Large intestine (tissue), 3 donors: Measurements from ENCODE around the gene GMDS. TPM values are rescaled to one million over a fixed set of nuclear protein-coding genes. Genes with fewer than 3 reads are reported as not detected.

Source experiments
- DNase-seq, 2 donors: peaks; one replicate each; pipeline versions ENCODE4 v3.0.0 to v3.0.0-alpha.2; 2013
- H3K27ac ChIP-seq: one replicate; pipeline ENCODE4 v1.5.1; 2013; ENCODE audit warnings: low read length
- H3K27me3 ChIP-seq: 2 replicates; pipeline ENCODE4 v1.6.1; 2013; ENCODE audit warnings: low read length; ENCODE audit not compliant: control insufficient read depth, insufficient read depth
- H3K36me3 ChIP-seq: 2 replicates; pipeline ENCODE4 v1.6.1; 2013; ENCODE audit warnings: low read length; ENCODE audit not compliant: control insufficient read depth, insufficient read depth
- H3K4me1 ChIP-seq: one replicate; pipeline ENCODE4 v1.6.1; 2013; ENCODE audit warnings: low read length; ENCODE audit not compliant: control insufficient read depth, insufficient read depth
- H3K4me3 ChIP-seq: one replicate; pipeline ENCODE4 v1.5.1; 2013; ENCODE audit warnings: low read length
- H3K9me3 ChIP-seq: one replicate; pipeline ENCODE4 v1.6.1; 2013; ENCODE audit warnings: mild to moderate bottlenecking, low read depth, low read length, moderate library complexity; ENCODE audit not compliant: control insufficient read depth
- WGBS: methylation state at CpG from one replicate; pipeline ENCODE4 v1.1.5; 2013; ENCODE audit warnings: low lambda C conversion rate; ENCODE audit not compliant: insufficient coverage; 5-methylcytosine and 5-hydroxymethylcytosine counted together
- polyA plus RNA-seq: library from polyadenylated mRNA; unstranded; fragments of 120-200 nt; gene quantifications from one replicate; pipeline ENCODE4 v1.2.1, GENCODE V29; 2013

The GMDS gene
- polyA plus RNA-seq, 1 donor: 58.9 TPM

GRCh38 chr6:1895721-1896120 is 349.7 kb downstream of the GMDS start:
- WGBS: no CpG with 5 or more reads among the region's 3 CpGs
- Histone ChIP-seq H3K9me3 (no peaks in the 10 kb centered on the region), H3K27me3 (no peaks in the 10 kb centered on the region), H3K4me3 (no peak overlapping the region), H3K4me1 (no peaks in the 10 kb centered on the region), H3K36me3 (no peaks in the 10 kb centered on the region), H3K27ac (no peak overlapping the region)
- DNase-seq: no peak

- WGBS: 93% methylated on average over 2 of the region's 6 CpGs
- peak in 1 of 2 donors; percentile 58 for DNase-seq
- no peak overlapping the region for H3K27ac ChIP-seq
These were observed 350.5 kb downstream of the GMDS start for GRCh38 chr6:1894954-1895353.

GRCh38 chr6:1893470-1894130 is 351.8 kb downstream of the GMDS start:
- Histone ChIP-seq H3K27ac (no peak overlapping the region), H3K27me3 (no peaks in the 10 kb centered on the region), H3K36me3 (no peaks in the 10 kb centered on the region), H3K4me1 (no peaks in the 10 kb centered on the region), H3K9me3 (no peaks in the 10 kb centered on the region), H3K4me3 (no peak overlapping the region)
- no peak for DNase-seq
- 57% methylated on average over 3 of the region's 11 CpGs for WGBS

More at GRCh38 chr6:1894954-1895353, 350.5 kb downstream of the GMDS start:
- Histone ChIP-seq H3K27me3 (no peaks in the 10 kb centered on the region), H3K4me1 (no peaks in the 10 kb centered on the region), H3K36me3 (no peaks in the 10 kb centered on the region), H3K9me3 (no peaks in the 10 kb centered on the region), H3K4me3 (no peak overlapping the region)

- H3K4me3 ChIP-seq: no peak overlapping the region
- no peaks in the 10 kb centered on the region for H3K9me3 ChIP-seq
- H3K36me3 ChIP-seq: no peaks in the 10 kb centered on the region
- no peak overlapping the region for H3K27ac ChIP-seq
- WGBS: no CpG with 5 or more reads among the region's 6 CpGs
- DNase-seq: no peak
- H3K27me3 ChIP-seq: no peaks in the 10 kb centered on the region
- no peaks in the 10 kb centered on the region for H3K4me1 ChIP-seq
These were observed 352.7 kb downstream of the GMDS start for GRCh38 chr6:1892716-1893115.

- Histone ChIP-seq H3K4me3 (no peak overlapping the region), H3K9me3 (no peaks in the 10 kb centered on the region), H3K27me3 (no peaks in the 10 kb centered on the region), H3K4me1 (no peaks in the 10 kb centered on the region), H3K27ac (no peak overlapping the region), H3K36me3 (no peaks in the 10 kb centered on the region)
- WGBS: 83% methylated on average over 2 of the region's 2 CpGs
- DNase-seq: no peak
These were observed 354.4 kb downstream of the GMDS start for GRCh38 chr6:1890987-1891386.

- no peak for DNase-seq
- WGBS: 100% methylated on average over 1 of the region's 8 CpGs
- Histone ChIP-seq H3K4me1 (peaks cover 5% of the 10 kb centered on the region), H3K27me3 (no peaks in the 10 kb centered on the region), H3K4me3 (no peak overlapping the region), H3K27ac (no peak overlapping the region), H3K36me3 (no peaks in the 10 kb centered on the region), H3K9me3 (no peaks in the 10 kb centered on the region)
These were observed 355.3 kb downstream of the GMDS start for GRCh38 chr6:1890071-1890470.

GRCh38 chr6:1885576-1886011 is 359.8 kb downstream of the GMDS start:
- Histone ChIP-seq H3K4me3 (no peak overlapping the region), H3K27me3 (no peaks in the 10 kb centered on the region), H3K9me3 (no peaks in the 10 kb centered on the region), H3K4me1 (peaks cover 5% of the 10 kb centered on the region), H3K27ac (no peak overlapping the region), H3K36me3 (no peaks in the 10 kb centered on the region)
- peak; percentile 19 to 58 for DNase-seq
- WGBS: no CpG with 5 or more reads among the region's 12 CpGs

- WGBS: no CpG with 5 or more reads among the region's 2 CpGs
- H3K4me1 ChIP-seq: peaks cover 5% of the 10 kb centered on the region
- H3K27me3 ChIP-seq: no peaks in the 10 kb centered on the region
- DNase-seq: no peak
- no peaks in the 10 kb centered on the region for H3K36me3 ChIP-seq
- no peaks in the 10 kb centered on the region for H3K9me3 ChIP-seq
- H3K27ac ChIP-seq: no peak overlapping the region
- no peak overlapping the region for H3K4me3 ChIP-seq
These were observed 361.1 kb downstream of the GMDS start for GRCh38 chr6:1884313-1884712.

- Histone ChIP-seq H3K36me3 (no peaks in the 10 kb centered on the region), H3K4me3 (no peak overlapping the region), H3K9me3 (no peaks in the 10 kb centered on the region), H3K27me3 (no peaks in the 10 kb centered on the region), H3K27ac (no peak overlapping the region), H3K4me1 (no peaks in the 10 kb centered on the region)
- no peak for DNase-seq
- whole genome bisulfite sequencing: no CpG with 5 or more reads among the region's 5 CpGs
These were observed 367.1 kb downstream of the GMDS start for GRCh38 chr6:1878330-1878729.

GRCh38 chr6:1873781-1874180 is 371.6 kb downstream of the GMDS start:
- WGBS: 100% methylated on average over 1 of the region's 11 CpGs
- H3K4me1 ChIP-seq: no peaks in the 10 kb centered on the region
- H3K27ac ChIP-seq: no peak overlapping the region
- no peak for DNase-seq
- H3K9me3 ChIP-seq: no peaks in the 10 kb centered on the region
- no peaks in the 10 kb centered on the region for H3K36me3 ChIP-seq
- no peak overlapping the region for H3K4me3 ChIP-seq
- peaks cover 2% of the 10 kb centered on the region for H3K27me3 ChIP-seq

- no CpG with 5 or more reads among the region's 11 CpGs for WGBS
These were observed 372.7 kb downstream of the GMDS start for GRCh38 chr6:1872649-1873131.

More at GRCh38 chr6:1872649-1873131, 372.7 kb downstream of the GMDS start:
- no peaks in the 10 kb centered on the region for H3K4me1 ChIP-seq
- H3K36me3 ChIP-seq: no peaks in the 10 kb centered on the region
- no peak overlapping the region for H3K4me3 ChIP-seq
- H3K27me3 ChIP-seq: peaks cover 2% of the 10 kb centered on the region
- DNase-seq: peak in 1 of 2 donors; percentile 30
- H3K9me3 ChIP-seq: no peaks in the 10 kb centered on the region
- H3K27ac ChIP-seq: no peak overlapping the region
